ENCODE measurements around the gene UMODL1. TPM values are rescaled to one million over a fixed set of nuclear protein-coding genes. Genes with fewer than 3 reads are reported as not detected.

The UMODL1 gene
- total RNA-seq, 5 donors from 2014 or later (not counting 1 experiment from before 2014, with no cell fraction given): 0.16 to 0.99 (median 0.82) TPM

DNA sequence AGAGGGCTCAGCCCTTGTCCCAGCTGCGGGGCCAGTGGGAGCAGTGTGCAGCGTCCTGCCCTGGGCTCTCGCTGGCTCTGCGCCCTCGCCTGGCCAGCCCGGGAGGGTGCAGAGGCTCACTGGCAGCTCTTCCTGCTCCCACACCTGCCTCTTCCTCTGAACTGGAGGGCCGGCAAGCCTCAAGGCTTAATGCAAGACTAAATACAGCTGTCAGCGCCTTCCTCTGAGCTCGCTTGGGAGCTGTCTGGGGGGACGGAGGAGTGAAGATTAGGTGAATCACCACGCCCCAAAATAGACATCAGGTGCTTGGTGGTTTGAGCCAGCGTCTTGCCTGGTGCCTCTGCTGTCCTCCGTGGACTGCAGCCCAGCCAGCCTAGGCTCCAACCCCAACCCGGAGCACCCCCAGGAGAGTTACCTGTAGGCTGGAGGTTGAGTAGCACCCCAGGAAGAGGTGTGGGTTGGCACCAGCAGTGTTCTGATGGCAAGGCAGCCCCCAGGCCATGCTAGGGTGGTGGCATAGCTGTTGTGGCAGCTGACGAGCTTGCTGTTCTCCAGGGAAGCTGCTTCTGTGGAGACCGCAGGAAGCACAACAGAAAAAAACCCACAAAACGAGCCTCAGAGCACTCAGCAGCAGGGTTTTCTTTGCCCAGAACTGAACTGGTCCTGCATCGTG is 36.9 kb downstream of the UMODL1 start:
- CTCF ChIA-PET: interaction anchor here in 1 of 2 donors (0.6 to 2.5 kb wide), 10 partner anchors 9 to 825 kb away, joined by 3 to 17 read pairs (median 4); no protein-coding TSS in a partner anchor
- H3K9me3 ChIP-seq: no peaks in the 10 kb centered on the region
- peak overlapping the region; percentile 24 to 29 for H3K4me3 ChIP-seq (ENCODE audit: control insufficient read depth in 1 of 2, extremely low read depth in 1 of 2, low read length in 1 of 2)
- Mint-ChIP-seq H3K4me1 (peaks cover 5 to 23% (median 12%) of the 10 kb centered on the region in 3 donors), H3K27me3 (peaks cover 0 to 6% of the 10 kb centered on the region in 2 donors), H3K36me3 (no peaks in the 10 kb centered on the region), H3K9me3 (no peaks in the 10 kb centered on the region), H3K27ac (peak overlapping the region; percentile 65 to 69), H3K4me3 (peak overlapping the region; percentile 32 to 62 (median 53))
- H3K27ac ChIP-seq (ENCODE audit: low read length): no peak overlapping the region
- peaks cover 0 to 19% of the 10 kb centered on the region in 2 experiments for H3K4me1 ChIP-seq (ENCODE audit: control insufficient read depth in 1 of 2, extremely low read depth in 1 of 2, insufficient read depth in 2 of 2, low read length in 2 of 2)
- H3K27me3 ChIP-seq (replicated peaks in 1 of 2; ENCODE audit: control insufficient read depth in 2 of 2, extremely low read depth in 1 of 2, insufficient read depth in 2 of 2, low read length in 1 of 2): peaks cover 0 to 43% of the 10 kb centered on the region in 2 experiments
- POLR2A ChIA-PET: no interaction called here
- DNase-seq (peak in 33 of 35 experiments; percentile 19 to 80 (median 54)), ATAC-seq (replicated peaks in 1 of 4) (peak; percentile 82 to 99 (median 96))
- H3K36me3 ChIP-seq (ENCODE audit: control insufficient read depth in 2 of 2, extremely low read depth in 1 of 2, insufficient read depth in 1 of 2, low read length in 1 of 2): no peaks in the 10 kb centered on the region
- WGBS (ENCODE audit: insufficient coverage): 18% methylated on average over 10 of the region's 18 CpGs

DNA sequence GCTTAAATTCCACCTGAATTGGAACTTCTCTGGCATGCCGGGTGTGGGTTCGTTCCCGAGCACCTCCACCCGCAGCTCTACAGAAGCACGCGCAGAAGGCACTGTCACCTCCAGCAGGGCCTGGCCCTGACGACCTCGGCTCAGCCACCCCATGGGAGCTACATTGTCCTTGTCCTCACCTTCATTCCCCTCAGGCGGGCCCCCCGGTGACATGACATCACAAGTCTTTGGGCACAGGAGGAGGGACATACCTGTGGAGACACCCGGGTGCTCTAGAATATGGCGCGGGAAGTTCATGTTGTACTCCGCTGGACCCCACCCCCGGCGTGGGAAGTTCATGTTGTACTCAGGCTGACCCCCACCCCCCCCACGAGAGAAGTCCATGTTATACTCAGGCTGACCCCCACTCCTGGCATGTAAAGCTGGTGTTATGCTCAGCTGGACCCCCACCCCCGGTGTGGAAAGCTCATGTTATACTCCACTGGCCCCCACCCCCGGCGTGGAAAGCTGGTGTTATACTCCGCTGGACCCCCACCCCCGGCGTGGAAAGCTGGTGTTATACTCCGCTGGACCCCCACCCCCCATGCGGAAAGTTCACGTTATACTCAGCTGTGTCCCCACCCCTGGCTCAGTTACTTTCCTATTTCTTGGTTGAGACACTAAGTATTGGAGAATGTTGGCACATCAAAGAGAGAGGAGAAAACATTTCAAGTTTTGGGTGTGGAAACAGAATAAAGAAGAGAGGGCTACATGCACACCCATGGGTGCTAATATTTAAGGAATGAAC is 37.6 kb downstream of the UMODL1 start:
- peak overlapping the region; percentile 24 to 29 for H3K4me3 ChIP-seq (ENCODE audit: control insufficient read depth in 1 of 2, extremely low read depth in 1 of 2, low read length in 1 of 2)
- H3K27ac Mint-ChIP-seq: no peak overlapping the region

DNA sequence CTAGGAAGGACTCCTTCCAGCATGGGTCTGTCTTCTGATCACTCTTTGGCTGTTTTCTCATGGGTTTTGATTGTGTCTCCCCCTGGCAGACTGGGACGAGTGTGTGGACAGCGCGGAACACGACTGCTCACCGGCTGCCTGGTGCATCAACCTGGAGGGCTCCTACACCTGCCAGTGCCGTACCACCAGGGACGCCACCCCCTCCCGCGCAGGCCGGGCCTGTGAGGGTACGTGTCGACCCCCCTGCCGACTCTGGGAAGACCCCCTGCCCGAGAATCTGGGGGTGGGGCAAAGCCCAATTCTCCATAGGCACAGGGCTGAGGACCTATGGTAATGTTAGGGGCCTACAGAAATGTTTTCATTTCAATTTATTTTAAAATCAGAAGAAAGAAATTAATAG is 38.4 kb downstream of the UMODL1 start:
- H3K9me3 Mint-ChIP-seq: no peaks in the 10 kb centered on the region
- no peak for ATAC-seq (replicated peaks in 1 of 4)

More for the DNA sequence above, 37.6 kb downstream of the UMODL1 start:
- 58% methylated on average over 10 of the region's 26 CpGs for WGBS (ENCODE audit: insufficient coverage)
- H3K9me3 Mint-ChIP-seq: no peaks in the 10 kb centered on the region
- H3K36me3 Mint-ChIP-seq: no peaks in the 10 kb centered on the region
- peak overlapping the region in 2 of 3 donors; percentile 53 to 62 for H3K4me3 Mint-ChIP-seq
- no peak overlapping the region for H3K27ac ChIP-seq (ENCODE audit: low read length)
- no peak for DNase-seq
- ChIA-PET CTCF (interaction anchor here (0.6 to 2.5 kb wide), 12 partner anchors 9 to 826 kb away, joined by 3 to 17 read pairs (median 4); no protein-coding TSS in a partner anchor), POLR2A (interaction anchor here in 1 of 2 donors (0.6 kb wide), 1 partner anchor 71 kb away, joined by 3 read pairs; no protein-coding TSS in a partner anchor)
- H3K9me3 ChIP-seq: no peaks in the 10 kb centered on the region
- peaks cover 0 to 10% of the 10 kb centered on the region in 2 donors for H3K27me3 Mint-ChIP-seq
- peaks cover 5 to 23% (median 12%) of the 10 kb centered on the region in 3 donors for H3K4me1 Mint-ChIP-seq
- peak in 2 of 4 experiments; percentile 3 to 10 for ATAC-seq (replicated peaks in 1 of 4)
- H3K4me1 ChIP-seq (ENCODE audit: control insufficient read depth in 1 of 2, extremely low read depth in 1 of 2, insufficient read depth in 2 of 2, low read length in 2 of 2): peaks cover 0 to 19% of the 10 kb centered on the region in 2 experiments
- peaks cover 0 to 44% of the 10 kb centered on the region in 2 experiments for H3K27me3 ChIP-seq (replicated peaks in 1 of 2; ENCODE audit: control insufficient read depth in 2 of 2, extremely low read depth in 1 of 2, insufficient read depth in 2 of 2, low read length in 1 of 2)
- no peaks in the 10 kb centered on the region for H3K36me3 ChIP-seq (ENCODE audit: control insufficient read depth in 2 of 2, extremely low read depth in 1 of 2, insufficient read depth in 1 of 2, low read length in 1 of 2)

DNA sequence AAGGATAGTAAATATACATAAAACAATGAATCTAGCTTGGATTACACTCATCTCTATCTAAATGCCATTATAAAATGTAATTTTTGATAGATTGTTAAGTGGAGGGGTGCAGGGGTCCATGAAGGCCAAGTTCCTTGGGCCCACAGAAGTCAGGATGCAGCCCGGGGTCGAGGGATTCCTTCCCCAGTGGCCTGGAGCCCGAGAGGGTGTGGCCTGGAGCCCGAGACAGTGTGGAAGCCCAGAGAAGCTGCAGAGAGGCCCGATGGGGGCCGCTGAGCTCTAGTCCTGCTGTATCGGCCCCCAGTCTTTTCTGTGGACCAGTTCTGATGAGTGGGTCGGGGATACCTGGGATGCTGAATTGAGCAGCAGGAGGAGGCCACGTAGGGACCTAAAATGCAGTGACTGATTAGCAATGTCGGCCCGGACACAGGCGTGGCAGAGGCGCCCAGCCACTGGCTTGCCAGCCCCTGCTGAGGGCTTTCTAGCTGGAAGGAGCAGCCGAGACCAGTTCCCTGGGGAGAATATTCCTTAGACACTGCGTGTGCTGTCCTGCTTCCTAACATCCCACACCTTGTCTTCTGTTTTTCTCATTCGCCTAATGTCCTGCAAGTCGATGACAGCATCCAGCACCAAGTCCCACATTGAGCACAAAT is 38.9 kb downstream of the UMODL1 start:
- ChIA-PET CTCF (no interaction called here), POLR2A (interaction anchor here in 1 of 2 donors (0.6 kb wide), 1 partner anchor 72 kb away, joined by 3 read pairs; no protein-coding TSS in a partner anchor)
- H3K4me3 Mint-ChIP-seq: no peak overlapping the region
- H3K9me3 Mint-ChIP-seq: no peaks in the 10 kb centered on the region
- H3K27ac Mint-ChIP-seq: no peak overlapping the region
- no peak for DNase-seq
- peaks cover 0 to 17% of the 10 kb centered on the region in 2 donors for H3K27me3 Mint-ChIP-seq
- no peak overlapping the region for H3K27ac ChIP-seq (ENCODE audit: low read length)
- no peaks in the 10 kb centered on the region for H3K9me3 ChIP-seq
- ATAC-seq (replicated peaks in 1 of 4): no peak
- no peaks in the 10 kb centered on the region for H3K36me3 ChIP-seq (ENCODE audit: control insufficient read depth in 2 of 2, extremely low read depth in 1 of 2, insufficient read depth in 1 of 2, low read length in 1 of 2)
- WGBS (ENCODE audit: insufficient coverage): 76% methylated on average over 17 of the region's 17 CpGs
- H3K4me3 ChIP-seq (ENCODE audit: control insufficient read depth in 1 of 2, extremely low read depth in 1 of 2, low read length in 1 of 2): no peak overlapping the region
- peaks cover 0 to 51% of the 10 kb centered on the region in 2 experiments for H3K27me3 ChIP-seq (replicated peaks in 1 of 2; ENCODE audit: control insufficient read depth in 2 of 2, extremely low read depth in 1 of 2, insufficient read depth in 2 of 2, low read length in 1 of 2)
- peaks cover 5 to 23% (median 12%) of the 10 kb centered on the region in 3 donors for H3K4me1 Mint-ChIP-seq
- H3K36me3 Mint-ChIP-seq: no peaks in the 10 kb centered on the region
- H3K4me1 ChIP-seq (ENCODE audit: control insufficient read depth in 1 of 2, extremely low read depth in 1 of 2, insufficient read depth in 2 of 2, low read length in 2 of 2): peaks cover 0 to 19% of the 10 kb centered on the region in 2 experiments

More for the DNA sequence above, 38.4 kb downstream of the UMODL1 start:
- Mint-ChIP-seq H3K27ac (no peak overlapping the region), H3K4me1 (peaks cover 5 to 23% (median 12%) of the 10 kb centered on the region in 3 donors), H3K36me3 (no peaks in the 10 kb centered on the region), H3K27me3 (peaks cover 0 to 14% of the 10 kb centered on the region in 2 donors), H3K4me3 (peak overlapping the region in 1 of 3 donors; percentile 62)
- H3K27me3 ChIP-seq (replicated peaks in 1 of 2; ENCODE audit: control insufficient read depth in 2 of 2, extremely low read depth in 1 of 2, insufficient read depth in 2 of 2, low read length in 1 of 2): peaks cover 0 to 50% of the 10 kb centered on the region in 2 experiments
- no peak overlapping the region for H3K27ac ChIP-seq (ENCODE audit: low read length)
- no peak overlapping the region for H3K4me3 ChIP-seq (ENCODE audit: control insufficient read depth in 1 of 2, extremely low read depth in 1 of 2, low read length in 1 of 2)
- POLR2A ChIA-PET: interaction anchor here in 1 of 2 donors (0.6 kb wide), 1 partner anchor 72 kb away, joined by 3 read pairs; no protein-coding TSS in a partner anchor
- no peak for DNase-seq
- CTCF ChIA-PET: interaction anchor here (0.6 to 0.7 kb wide), 3 partner anchors 36 to 725 kb away, joined by 3 to 4 read pairs (median 3); no protein-coding TSS in a partner anchor
- WGBS (ENCODE audit: insufficient coverage): 90% methylated on average over 5 of the region's 14 CpGs
- no peaks in the 10 kb centered on the region for H3K36me3 ChIP-seq (ENCODE audit: control insufficient read depth in 2 of 2, extremely low read depth in 1 of 2, insufficient read depth in 1 of 2, low read length in 1 of 2)
- H3K4me1 ChIP-seq (ENCODE audit: control insufficient read depth in 1 of 2, extremely low read depth in 1 of 2, insufficient read depth in 2 of 2, low read length in 2 of 2): peaks cover 0 to 19% of the 10 kb centered on the region in 2 experiments
- no peaks in the 10 kb centered on the region for H3K9me3 ChIP-seq

DNA sequence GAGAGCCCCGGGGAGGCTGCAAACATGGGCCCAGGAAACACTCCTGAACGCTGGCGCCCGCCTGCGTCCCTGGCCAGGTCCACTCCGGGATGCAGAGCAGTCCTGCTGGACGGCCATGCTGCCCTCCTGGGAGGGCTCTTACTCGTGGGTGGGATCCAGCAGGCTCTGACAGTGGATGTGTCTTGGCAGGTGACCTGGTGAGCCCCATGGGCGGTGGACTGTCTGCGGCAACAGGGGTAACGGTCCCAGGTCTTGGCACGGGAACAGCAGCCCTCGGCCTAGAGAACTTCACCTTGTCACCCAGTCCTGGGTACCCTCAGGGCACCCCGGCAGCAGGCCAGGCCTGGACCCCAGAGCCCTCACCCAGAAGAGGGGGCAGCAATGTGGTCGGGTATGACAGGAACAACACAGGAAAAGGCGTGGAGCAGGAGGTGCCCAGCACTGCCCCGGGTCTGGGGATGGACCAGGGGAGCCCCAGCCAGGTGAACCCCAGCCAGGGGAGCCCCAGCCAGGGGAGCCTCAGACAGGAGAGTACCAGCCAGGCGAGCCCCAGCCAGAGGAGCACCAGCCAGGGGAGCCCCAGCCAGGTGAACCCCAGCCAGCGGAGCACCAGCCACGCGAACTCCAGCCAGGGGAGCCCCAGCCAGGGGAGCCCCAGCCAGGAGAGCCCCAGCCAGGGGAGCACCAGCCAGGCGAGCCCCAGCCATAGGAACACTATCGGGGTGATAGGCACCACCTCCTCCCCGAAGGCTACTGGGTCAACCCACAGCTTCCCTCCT is 39.8 kb downstream of the UMODL1 start:
- Histone ChIP-seq H3K4me1 (ENCODE audit: control insufficient read depth in 1 of 2, extremely low read depth in 1 of 2, insufficient read depth in 2 of 2, low read length in 2 of 2) (peaks cover 0 to 19% of the 10 kb centered on the region in 2 experiments), H3K4me3 (ENCODE audit: control insufficient read depth in 1 of 2, extremely low read depth in 1 of 2, low read length in 1 of 2) (no peak overlapping the region), H3K36me3 (ENCODE audit: control insufficient read depth in 2 of 2, extremely low read depth in 1 of 2, insufficient read depth in 1 of 2, low read length in 1 of 2) (no peaks in the 10 kb centered on the region), H3K9me3 (no peaks in the 10 kb centered on the region), H3K27ac (ENCODE audit: low read length) (no peak overlapping the region), H3K27me3 (replicated peaks in 1 of 2; ENCODE audit: control insufficient read depth in 2 of 2, extremely low read depth in 1 of 2, insufficient read depth in 2 of 2, low read length in 1 of 2) (peaks cover 0 to 48% of the 10 kb centered on the region in 2 experiments)
- Mint-ChIP-seq H3K27ac (no peak overlapping the region), H3K27me3 (peaks cover 0 to 21% of the 10 kb centered on the region in 2 donors), H3K4me1 (peaks cover 5 to 23% (median 12%) of the 10 kb centered on the region in 3 donors), H3K9me3 (no peaks in the 10 kb centered on the region), H3K36me3 (no peaks in the 10 kb centered on the region), H3K4me3 (no peak overlapping the region)
- no peak for ATAC-seq (replicated peaks in 1 of 4)
- POLR2A ChIA-PET: no interaction called here
- DNase-seq: no peak
- 80% methylated on average over 23 of the region's 24 CpGs for WGBS (ENCODE audit: insufficient coverage)
- CTCF ChIA-PET: interaction anchor here in 1 of 2 donors (0.6 kb wide), 1 partner anchor 276 kb away, joined by 3 read pairs; no protein-coding TSS in a partner anchor

Data from T-cell (primary cell).